ENCODE data around the gene MS4A1. TPM values are rescaled to one million over a fixed set of nuclear protein-coding genes. Genes with fewer than 3 reads are reported as not detected.

MS4A1 gene
- total and polyA plus RNA-seq, 2 experiments from 2014 or later, result 0.23 TPM; not detected in 1

DNA sequence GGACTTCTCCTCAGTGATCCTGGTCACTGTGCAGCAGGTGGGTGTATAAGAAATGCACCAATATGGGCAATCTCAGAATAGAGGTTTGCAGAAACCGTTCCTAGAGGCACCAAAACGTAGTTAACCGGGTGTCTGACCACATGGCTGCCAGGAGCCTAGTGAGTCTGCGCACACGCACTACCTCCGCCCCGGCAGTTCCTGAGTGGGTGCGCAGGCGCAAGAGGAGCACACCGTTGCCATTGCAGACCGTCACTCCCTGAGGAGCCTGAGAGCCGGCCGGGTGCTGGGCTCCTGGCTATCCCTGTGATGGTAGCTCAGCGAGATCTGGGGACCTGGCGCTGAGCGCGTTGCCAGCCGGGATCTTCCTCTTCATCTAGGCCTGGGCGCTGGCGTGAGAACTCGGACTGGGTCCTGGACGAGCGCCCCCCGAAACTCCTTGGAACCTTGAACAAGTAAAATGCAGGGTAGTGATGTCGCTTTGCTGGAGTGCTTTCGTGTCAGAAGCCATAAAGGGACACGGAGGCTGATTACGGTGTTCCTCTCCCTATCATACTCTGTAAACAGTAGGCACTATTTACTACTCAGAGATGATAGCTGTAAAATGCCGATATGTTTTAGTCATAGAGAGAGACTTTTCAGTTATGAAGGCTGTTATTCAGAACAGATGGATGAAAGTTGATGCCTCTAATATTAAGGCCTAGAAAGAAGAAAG lies 59.7 kb downstream of the MS4A1 start, which contains the start of gene MS4A13:
MS4A13 (plus strand) TSS at position 249 of the 712 bp plus-strand sequence. CDS start 2,692 bp downstream, outside the sequence.
- peaks cover 11% of the 10 kb centered on the region for H3K9me2 ChIP-seq (ENCODE audit: insufficient read depth)
- Mint-ChIP-seq H3K36me3 (ENCODE audit: low read depth) (peaks cover 15% of the 10 kb centered on the region), H3K27me3 (ENCODE audit: insufficient read depth, low read depth, poor library complexity) (peaks cover 1% of the 10 kb centered on the region), H3K9me3 (peaks cover 24% of the 10 kb centered on the region), H3K4me1 (peaks cover 5% of the 10 kb centered on the region; the same call in 1 of the 3 replicates), H3K4me3 (no peak within 1 kb of the TSS), H3K27ac (no peak within 1 kb of the TSS)
- H3F3A ChIP-seq (replicated peaks; ENCODE audit: low read depth), result no peaks in the 10 kb centered on the region
- no peaks in the 10 kb centered on the region for H3K27me3 ChIP-seq (ENCODE audit: insufficient read depth)
- H3K4me3 ChIP-seq, result no peak within 1 kb of the TSS
- TF ChIP-seq EZH2phosphoT487 (IDR thresholded peaks at IDR 0.05; ENCODE audit: unreplicated experiment) (no peak), ZNF462 (CRISPR knock-in tag; IDR thresholded peaks at IDR 0.05) (no peak), EZH2 (IDR thresholded peaks at IDR 0.05; ENCODE audit: low read depth, unreplicated experiment) (no peak), CREB1 (CRISPR knock-in tag; IDR thresholded peaks at IDR 0.05; ENCODE audit: low read depth) (no peak), ZNF331 (CRISPR knock-in tag; IDR thresholded peaks at IDR 0.05; ENCODE audit: low read depth) (no peak), JUNB (IDR thresholded peaks at IDR 0.05; ENCODE audit: unreplicated experiment) (no peak), POLR2AphosphoS5 (IDR thresholded peaks at IDR 0.05; ENCODE audit: low read depth) (no peak), ZNF114 (CRISPR knock-in tag; IDR thresholded peaks at IDR 0.05) (no peak), STAT1 (IDR thresholded peaks at IDR 0.05; ENCODE audit: unreplicated experiment) (no peak), NANOG (IDR thresholded peaks at IDR 0.05; ENCODE audit: borderline replicate concordance) (no peak)
- TF ChIP-seq, protein P1, sequence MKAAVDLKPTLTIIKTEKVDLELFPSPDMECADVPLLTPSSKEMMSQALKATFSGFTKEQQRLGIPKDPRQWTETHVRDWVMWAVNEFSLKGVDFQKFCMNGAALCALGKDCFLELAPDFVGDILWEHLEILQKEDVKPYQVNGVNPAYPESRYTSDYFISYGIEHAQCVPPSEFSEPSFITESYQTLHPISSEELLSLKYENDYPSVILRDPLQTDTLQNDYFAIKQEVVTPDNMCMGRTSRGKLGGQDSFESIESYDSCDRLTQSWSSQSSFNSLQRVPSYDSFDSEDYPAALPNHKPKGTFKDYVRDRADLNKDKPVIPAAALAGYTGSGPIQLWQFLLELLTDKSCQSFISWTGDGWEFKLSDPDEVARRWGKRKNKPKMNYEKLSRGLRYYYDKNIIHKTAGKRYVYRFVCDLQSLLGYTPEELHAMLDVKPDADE (IDR thresholded peaks at IDR 0.05), result no peak
- TF ChIP-seq, protein P2, sequence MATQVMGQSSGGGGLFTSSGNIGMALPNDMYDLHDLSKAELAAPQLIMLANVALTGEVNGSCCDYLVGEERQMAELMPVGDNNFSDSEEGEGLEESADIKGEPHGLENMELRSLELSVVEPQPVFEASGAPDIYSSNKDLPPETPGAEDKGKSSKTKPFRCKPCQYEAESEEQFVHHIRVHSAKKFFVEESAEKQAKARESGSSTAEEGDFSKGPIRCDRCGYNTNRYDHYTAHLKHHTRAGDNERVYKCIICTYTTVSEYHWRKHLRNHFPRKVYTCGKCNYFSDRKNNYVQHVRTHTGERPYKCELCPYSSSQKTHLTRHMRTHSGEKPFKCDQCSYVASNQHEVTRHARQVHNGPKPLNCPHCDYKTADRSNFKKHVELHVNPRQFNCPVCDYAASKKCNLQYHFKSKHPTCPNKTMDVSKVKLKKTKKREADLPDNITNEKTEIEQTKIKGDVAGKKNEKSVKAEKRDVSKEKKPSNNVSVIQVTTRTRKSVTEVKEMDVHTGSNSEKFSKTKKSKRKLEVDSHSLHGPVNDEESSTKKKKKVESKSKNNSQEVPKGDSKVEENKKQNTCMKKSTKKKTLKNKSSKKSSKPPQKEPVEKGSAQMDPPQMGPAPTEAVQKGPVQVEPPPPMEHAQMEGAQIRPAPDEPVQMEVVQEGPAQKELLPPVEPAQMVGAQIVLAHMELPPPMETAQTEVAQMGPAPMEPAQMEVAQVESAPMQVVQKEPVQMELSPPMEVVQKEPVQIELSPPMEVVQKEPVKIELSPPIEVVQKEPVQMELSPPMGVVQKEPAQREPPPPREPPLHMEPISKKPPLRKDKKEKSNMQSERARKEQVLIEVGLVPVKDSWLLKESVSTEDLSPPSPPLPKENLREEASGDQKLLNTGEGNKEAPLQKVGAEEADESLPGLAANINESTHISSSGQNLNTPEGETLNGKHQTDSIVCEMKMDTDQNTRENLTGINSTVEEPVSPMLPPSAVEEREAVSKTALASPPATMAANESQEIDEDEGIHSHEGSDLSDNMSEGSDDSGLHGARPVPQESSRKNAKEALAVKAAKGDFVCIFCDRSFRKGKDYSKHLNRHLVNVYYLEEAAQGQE (IDR thresholded peaks at IDR 0.05; ENCODE audit: unreplicated experiment), result no peak
- TF ChIP-seq, protein P3, sequence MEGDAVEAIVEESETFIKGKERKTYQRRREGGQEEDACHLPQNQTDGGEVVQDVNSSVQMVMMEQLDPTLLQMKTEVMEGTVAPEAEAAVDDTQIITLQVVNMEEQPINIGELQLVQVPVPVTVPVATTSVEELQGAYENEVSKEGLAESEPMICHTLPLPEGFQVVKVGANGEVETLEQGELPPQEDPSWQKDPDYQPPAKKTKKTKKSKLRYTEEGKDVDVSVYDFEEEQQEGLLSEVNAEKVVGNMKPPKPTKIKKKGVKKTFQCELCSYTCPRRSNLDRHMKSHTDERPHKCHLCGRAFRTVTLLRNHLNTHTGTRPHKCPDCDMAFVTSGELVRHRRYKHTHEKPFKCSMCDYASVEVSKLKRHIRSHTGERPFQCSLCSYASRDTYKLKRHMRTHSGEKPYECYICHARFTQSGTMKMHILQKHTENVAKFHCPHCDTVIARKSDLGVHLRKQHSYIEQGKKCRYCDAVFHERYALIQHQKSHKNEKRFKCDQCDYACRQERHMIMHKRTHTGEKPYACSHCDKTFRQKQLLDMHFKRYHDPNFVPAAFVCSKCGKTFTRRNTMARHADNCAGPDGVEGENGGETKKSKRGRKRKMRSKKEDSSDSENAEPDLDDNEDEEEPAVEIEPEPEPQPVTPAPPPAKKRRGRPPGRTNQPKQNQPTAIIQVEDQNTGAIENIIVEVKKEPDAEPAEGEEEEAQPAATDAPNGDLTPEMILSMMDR (conservative IDR thresholded peaks at IDR 0.05; ENCODE audit: low read depth in 2 of 2), result no peak
- peak within 1 kb of the TSS; percentile 89 for H2AFZ ChIP-seq
- no peaks in the 10 kb centered on the region for H3K36me3 ChIP-seq (ENCODE audit: insufficient read depth)
- DNase-seq (ENCODE audit: low spot score) (no peak), ATAC-seq (no peak)
- no peak within 1 kb of the TSS for H3K4me2 ChIP-seq
- no peaks in the 10 kb centered on the region for H3K4me1 ChIP-seq (ENCODE audit: insufficient read depth)
- H3K79me2 ChIP-seq (replicated peaks; ENCODE audit: insufficient read depth), result no peaks in the 10 kb centered on the region
- H3K27ac ChIP-seq (ENCODE audit: low read depth), result no peak within 1 kb of the TSS
- no peaks in the 10 kb centered on the region for H4K20me1 ChIP-seq (replicated peaks; ENCODE audit: insufficient read depth)

Measured in GM23338 (cell line).